HL-60 (cell line): ENCODE data around the gene RBL2.

Experiments used
- CTCF ChIP-seq: IDR thresholded peaks from one replicate; pipeline ENCODE4 v1.5.1; 2011; ENCODE audit warnings: low read length, control low read depth, inconsistent platforms; ENCODE audit not compliant: insufficient read depth
- GABPA ChIP-seq: IDR thresholded peaks from 2 replicates; pipeline ENCODE4 v1.6.1; 2012; ENCODE audit warnings: low read depth
- REST ChIP-seq: IDR thresholded peaks from 2 replicates; pipeline ENCODE4 v1.6.1; 2012; ENCODE audit warnings: low read depth; ENCODE audit not compliant: insufficient replicate concordance

GRCh38 chr16:53503991-53504663 lies 69.9 kb downstream of the RBL2 start:
- TF ChIP-seq CTCF (no peak), REST (no peak), GABPA (no peak)
